Fibroblast of villous mesenchyme (primary cell): ENCODE results near the gene CCDC177. TPM values are rescaled to one million over a fixed set of nuclear protein-coding genes. Genes with fewer than 3 reads are reported as not detected.
"Not testable (repeated sequence)": the region's sequence is repeated elsewhere in the genome, so short reads cannot be mapped to it uniquely, and the experiment has no call there.

Experiments used
- DNase-seq: peaks from one replicate; pipeline ENCODE4 v3.0.0-alpha.2; 2010; ENCODE audit warnings: low read depth
- H3K4me3 ChIP-seq: 2 replicates; pipeline ENCODE4 v1.5.1; 2011; ENCODE audit warnings: low read depth, mild to moderate bottlenecking, low read length
- total RNA-seq: library from RNA; depleted of rRNA; stranded (reverse); fragments of >200 nt; gene quantifications from 2 replicates; pipeline ENCODE4 v1.2.3, GENCODE V29; 2012
- TF ChIP-seq, protein P1 (sequence below): IDR thresholded peaks from 2 replicates; pipeline ENCODE4 v1.5.1; 2012; ENCODE audit warnings: low read depth, mild to moderate bottlenecking, low read length; ENCODE audit not compliant: insufficient read depth

The CCDC177 gene
- total RNA-seq, 1 donor = not detected

DNA sequence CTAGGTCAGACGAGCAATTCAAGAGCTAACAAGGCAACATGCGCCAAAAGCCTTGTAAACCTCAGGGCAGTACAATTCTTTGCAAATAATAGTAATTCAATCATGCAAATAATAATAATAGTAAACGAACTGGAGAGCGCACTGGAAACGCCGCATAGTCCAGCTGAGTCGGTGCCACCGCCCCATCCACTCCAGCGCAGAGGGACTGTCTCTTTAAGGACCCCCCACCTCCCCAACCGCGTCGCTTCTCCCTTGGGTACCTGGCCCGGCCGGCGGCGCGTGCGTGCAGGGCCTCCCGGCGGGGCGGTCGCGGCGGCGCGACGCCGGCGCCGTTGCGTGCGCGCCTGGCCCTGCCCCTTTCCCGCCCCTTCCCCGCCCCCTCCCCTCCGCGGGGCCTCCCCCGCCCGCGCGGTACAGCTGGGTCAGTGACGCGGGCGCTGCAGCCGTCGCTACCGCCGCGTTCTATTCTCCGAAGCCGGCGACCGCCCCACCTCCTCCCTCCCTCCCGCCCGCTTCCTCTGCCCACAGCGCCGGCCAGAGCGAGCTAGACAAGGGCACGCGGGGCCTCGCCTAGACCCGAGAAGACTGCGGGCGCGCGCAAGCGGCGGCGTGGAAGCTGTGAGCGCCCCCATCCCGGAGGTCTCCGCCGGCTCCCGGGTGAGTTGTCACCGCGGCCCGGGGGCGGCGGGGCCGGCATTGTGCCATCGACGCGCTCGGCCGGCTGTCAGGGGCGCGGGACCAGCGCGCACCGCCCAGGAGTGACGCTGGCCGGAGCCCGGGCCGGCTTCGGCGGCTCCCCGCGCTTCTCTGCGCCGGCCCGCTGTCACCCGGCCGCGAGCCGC is 36.7 kb upstream of the CCDC177 start, which contains the start of gene SUSD6:
TSS of gene SUSD6 (plus strand) at position 425 of the 842 bp plus-strand sequence. CDS start 46,997 bp downstream, outside the sequence.
- TF ChIP-seq, protein P1, sequence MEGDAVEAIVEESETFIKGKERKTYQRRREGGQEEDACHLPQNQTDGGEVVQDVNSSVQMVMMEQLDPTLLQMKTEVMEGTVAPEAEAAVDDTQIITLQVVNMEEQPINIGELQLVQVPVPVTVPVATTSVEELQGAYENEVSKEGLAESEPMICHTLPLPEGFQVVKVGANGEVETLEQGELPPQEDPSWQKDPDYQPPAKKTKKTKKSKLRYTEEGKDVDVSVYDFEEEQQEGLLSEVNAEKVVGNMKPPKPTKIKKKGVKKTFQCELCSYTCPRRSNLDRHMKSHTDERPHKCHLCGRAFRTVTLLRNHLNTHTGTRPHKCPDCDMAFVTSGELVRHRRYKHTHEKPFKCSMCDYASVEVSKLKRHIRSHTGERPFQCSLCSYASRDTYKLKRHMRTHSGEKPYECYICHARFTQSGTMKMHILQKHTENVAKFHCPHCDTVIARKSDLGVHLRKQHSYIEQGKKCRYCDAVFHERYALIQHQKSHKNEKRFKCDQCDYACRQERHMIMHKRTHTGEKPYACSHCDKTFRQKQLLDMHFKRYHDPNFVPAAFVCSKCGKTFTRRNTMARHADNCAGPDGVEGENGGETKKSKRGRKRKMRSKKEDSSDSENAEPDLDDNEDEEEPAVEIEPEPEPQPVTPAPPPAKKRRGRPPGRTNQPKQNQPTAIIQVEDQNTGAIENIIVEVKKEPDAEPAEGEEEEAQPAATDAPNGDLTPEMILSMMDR = no peak
- DNase-seq = peak; percentile 89
- H3K4me3 ChIP-seq = peak within 1 kb of the TSS; percentile 79

DNA sequence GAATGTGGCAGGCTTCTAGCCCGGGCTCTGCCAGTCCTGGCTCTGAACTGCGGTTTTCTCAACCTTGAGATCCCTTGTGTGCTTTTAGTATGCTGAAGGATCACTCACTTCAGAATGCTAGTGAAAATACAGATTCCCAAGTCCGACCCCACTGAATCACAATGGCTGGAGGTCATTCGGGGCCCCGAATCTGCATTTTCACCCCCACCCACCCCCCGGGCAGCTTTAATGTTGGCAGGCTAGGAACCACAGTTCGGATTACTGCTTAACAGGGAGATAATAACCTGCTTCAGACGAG is 36.2 kb upstream of the CCDC177 start:
- DNase-seq = no peak
- peak overlapping the region; percentile 61 for H3K4me3 ChIP-seq
- TF ChIP-seq, protein P1 = no peak

DNA sequence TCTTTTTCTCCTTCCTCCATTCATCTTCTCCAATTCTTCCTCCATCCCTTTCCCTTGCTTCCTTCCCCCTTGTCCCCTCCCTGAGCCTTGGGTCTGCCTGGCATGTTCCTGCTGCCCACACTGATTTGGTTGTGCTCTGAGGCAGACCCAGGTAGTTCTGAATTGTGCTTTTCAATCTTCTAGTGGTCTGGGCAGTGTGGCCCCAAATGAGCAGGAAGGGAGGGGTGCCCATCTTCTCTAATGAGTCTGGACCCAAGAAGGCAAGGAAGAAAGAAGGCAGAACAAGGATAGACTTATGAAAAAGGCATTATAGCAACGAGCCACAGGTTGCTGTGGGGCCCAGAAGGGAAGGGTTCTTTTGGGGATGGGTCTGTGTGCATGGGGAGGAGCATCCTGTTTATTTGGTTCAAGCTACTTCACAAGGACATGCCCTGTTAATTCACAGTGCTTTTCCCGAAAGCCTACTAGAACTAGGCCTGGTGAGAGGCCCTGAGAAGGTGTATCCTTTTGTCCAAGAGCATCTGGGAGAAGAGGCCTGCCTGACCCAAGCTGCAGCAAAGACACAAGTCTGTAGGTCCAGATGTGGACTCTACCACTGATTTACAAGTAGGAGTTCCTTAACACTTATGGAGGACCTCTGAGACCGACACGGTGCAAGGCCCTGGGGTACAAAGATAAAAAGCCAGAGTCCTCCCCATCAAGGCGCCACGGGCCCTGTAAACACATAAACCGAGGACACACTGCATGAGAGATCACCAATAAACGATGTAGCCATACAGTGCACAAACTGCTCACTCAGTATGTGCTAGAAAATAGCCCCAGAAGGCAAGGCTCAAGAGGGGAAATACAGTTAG is 35.6 kb upstream of the CCDC177 start:
- H3K4me3 ChIP-seq = peak overlapping the region; percentile 61
- TF ChIP-seq, protein P1 = no peak
- no peak for DNase-seq

DNA sequence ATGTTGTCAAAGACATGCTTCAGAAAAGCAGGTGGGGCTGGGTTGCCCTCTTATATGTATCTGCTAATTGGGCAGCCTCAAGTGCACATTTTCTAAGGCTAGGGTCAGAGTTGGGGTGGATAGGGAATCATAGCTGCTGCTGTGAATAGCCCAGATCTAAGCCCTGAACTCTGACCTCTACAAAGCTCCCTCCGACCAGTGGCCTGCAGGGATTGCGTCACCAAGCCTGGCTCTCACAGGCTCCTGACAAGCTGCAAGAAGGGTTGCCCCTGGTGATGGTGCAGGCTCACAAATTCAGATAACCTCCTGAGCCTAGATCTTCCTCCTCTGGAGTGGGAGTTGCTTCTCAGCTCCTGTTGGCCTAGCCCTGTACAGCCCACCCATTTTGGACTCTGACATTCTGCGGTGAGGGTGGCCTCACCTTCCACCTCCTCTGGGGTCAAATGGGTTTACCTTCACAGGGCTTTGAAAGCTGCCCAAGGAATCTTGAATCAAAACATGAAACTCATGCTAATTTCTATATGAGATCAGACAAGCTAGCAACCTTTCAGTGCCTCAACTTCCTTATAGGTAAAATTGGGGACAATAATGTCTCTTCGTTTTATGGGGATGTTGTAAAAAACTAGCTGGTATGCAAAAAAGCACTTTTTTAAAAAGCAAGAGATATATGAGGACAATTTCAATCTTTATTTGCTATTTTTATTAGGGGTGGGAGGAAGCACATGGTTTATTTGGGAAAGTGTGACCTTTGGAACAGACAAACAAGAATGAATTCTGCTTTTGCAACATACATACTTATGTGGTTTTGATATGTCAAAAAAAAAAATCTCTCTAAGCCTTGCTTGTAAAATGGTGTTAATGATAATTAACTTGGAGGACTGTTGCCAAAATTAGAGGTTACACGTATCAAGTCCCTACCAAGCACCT is 31.9 kb upstream of the CCDC177 start:
- H3K4me3 ChIP-seq = no peak overlapping the region
- DNase-seq = peak; percentile 86
- TF ChIP-seq, protein P1 = no peak

DNA sequence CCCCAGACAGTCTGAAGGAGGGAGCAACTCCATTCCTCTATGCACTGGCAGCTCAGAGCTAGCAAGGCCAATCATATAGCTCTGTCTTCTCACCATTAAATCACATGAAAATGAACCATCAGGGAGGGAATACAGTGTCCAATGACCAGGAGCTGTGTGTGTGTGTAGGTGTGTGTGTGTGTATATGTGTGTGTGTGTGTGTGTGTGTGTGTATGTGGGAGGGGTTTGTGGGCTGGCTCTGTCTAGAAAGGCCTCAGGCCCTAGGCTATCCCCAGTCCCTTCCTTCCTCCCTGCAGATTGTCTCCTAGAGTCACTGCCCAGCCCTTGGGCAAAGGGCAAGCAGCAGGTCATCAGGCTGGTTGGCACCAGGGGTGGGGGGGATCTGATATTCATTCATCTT is 31.1 kb upstream of the CCDC177 start:
- no peak for DNase-seq
- TF ChIP-seq, protein P1 = no peak

DNA sequence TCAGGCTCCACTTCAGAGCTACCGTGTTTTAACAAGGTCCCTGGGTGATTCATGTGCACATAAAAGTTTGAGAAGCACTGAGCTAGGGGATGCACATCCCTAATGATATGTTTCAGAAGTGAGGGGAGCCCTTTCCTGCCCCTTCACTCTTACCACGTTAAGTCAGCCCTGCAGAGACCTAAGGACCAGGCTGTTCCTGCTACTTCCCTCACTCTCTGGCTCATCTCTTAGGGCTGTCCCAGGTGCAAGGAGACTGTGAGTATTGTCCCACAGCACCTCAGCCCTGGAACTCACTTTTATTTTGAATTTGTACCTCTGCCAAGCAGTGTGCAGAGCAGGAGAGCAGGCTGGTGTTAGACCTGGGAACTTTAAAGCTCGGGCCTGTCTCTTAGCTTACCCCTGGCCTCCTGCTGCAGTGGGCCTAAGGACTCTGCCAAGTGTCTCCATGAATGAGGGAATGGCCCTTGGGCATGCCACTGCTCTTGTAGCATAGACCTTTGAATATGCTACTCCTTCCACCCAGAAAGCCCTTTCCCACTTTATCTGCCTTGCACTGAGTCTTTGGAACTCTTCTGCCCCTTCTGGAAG is 25.7 kb upstream of the CCDC177 start:
- TF ChIP-seq, protein P1 = no peak
- no peak overlapping the region for H3K4me3 ChIP-seq
- no peak for DNase-seq

More for the DNA sequence above, 31.1 kb upstream of the CCDC177 start:
- H3K4me3 ChIP-seq = no peak overlapping the region

DNA sequence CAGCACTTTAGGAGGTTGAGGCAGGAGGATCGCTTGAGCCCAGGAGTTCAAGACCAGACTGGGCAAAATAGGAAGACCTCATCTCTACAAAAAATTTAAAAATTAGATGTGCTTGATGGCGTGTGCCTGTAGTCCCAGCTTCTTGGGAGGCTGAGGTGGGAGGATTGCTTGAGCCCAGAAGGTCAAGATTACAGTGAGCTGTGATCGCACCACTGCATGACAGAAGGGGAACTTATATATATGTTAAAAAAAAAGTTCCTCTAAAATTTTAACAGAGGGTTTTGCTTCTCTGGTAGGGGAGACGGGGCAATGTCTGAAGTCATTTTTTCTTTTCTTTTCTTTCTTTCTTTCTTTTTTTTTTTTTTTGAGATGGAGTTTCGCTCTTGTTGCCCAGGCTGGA is 24.8 kb upstream of the CCDC177 start:
- not testable (repeated sequence) for DNase-seq, H3K4me3 ChIP-seq
